Measurements from ENCODE around the gene DEXI.

DNA sequence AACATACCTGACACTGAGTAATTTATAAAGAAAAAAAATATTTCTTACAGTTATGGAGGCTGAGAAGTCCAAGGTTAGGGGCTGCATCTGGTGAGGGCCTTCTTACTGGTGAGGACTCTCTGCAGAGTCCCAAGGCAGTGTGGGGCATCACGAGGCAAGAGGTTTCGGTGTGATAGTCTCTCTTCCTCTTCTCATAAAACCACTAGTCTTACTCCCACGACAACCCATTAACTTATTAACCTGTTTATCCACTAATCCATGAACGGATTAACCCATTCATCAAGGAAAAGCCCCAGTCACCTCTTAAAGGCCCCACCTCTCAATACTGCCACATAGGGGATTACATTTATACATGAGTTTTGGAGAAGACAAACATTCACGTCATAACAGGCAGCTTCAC lies 45.1 kb downstream of the DEXI start:
- TF ChIP-seq, protein P1, sequence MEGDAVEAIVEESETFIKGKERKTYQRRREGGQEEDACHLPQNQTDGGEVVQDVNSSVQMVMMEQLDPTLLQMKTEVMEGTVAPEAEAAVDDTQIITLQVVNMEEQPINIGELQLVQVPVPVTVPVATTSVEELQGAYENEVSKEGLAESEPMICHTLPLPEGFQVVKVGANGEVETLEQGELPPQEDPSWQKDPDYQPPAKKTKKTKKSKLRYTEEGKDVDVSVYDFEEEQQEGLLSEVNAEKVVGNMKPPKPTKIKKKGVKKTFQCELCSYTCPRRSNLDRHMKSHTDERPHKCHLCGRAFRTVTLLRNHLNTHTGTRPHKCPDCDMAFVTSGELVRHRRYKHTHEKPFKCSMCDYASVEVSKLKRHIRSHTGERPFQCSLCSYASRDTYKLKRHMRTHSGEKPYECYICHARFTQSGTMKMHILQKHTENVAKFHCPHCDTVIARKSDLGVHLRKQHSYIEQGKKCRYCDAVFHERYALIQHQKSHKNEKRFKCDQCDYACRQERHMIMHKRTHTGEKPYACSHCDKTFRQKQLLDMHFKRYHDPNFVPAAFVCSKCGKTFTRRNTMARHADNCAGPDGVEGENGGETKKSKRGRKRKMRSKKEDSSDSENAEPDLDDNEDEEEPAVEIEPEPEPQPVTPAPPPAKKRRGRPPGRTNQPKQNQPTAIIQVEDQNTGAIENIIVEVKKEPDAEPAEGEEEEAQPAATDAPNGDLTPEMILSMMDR (IDR thresholded peaks at IDR 0.05), result no peak
- no peak for TF ChIP-seq POLR2A (IDR thresholded peaks at IDR 0.05)
- TF ChIP-seq EP300 (IDR thresholded peaks at IDR 0.05), result no peak
- no peak for TF ChIP-seq POLR2AphosphoS5 (IDR thresholded peaks at IDR 0.05)
